Smooth muscle cell (in vitro differentiated cells): Measurements from ENCODE around the gene TRAPPC2. TPM values are rescaled to one million over a fixed set of nuclear protein-coding genes. Genes with fewer than 3 reads are reported as not detected.

Experiments used
- DNase-seq: peaks from one replicate; lab custom pipeline; 2025; ENCODE audit not compliant: unreplicated experiment; lab: John Stamatoyannopoulos, UW
- H2AFZ ChIP-seq: fragments of 200-600 bp; sonication (generic); 2 replicates; pipeline ENCODE4 v1.6.0; 2016; ENCODE audit warnings: antibody characterized with exemption, low read depth, mild to moderate bottlenecking
- H3F3A ChIP-seq: fragments of 200-600 bp; sonication (generic); 2 replicates; pipeline ENCODE4 v1.6.0; 2017; ENCODE audit warnings: antibody characterized with exemption, low read depth
- H3K27ac ChIP-seq: fragments of 200-600 bp; sonication (generic); 2 replicates; pipeline ENCODE4 v1.5.1; 2016; ENCODE audit warnings: low read depth, mild to moderate bottlenecking
- H3K27me3 ChIP-seq: fragments of 200-600 bp; sonication (generic); 2 replicates; pipeline ENCODE4 v1.6.1; 2016; ENCODE audit warnings: low read depth, mild to moderate bottlenecking
- H3K36me3 ChIP-seq: fragments of 200-600 bp; sonication (generic); 2 replicates; pipeline ENCODE4 v1.5.1; 2016; ENCODE audit warnings: low read depth
- H3K4me1 ChIP-seq: fragments of 200-600 bp; sonication (generic); 2 replicates; pipeline ENCODE4 v1.5.1; 2016; ENCODE audit warnings: low read depth
- H3K4me2 ChIP-seq: fragments of 200-600 bp; sonication (generic); 2 replicates; pipeline ENCODE4 v1.6.0; 2016; ENCODE audit warnings: mild to moderate bottlenecking
- H3K4me3 ChIP-seq: fragments of 200-600 bp; sonication (generic); 2 replicates; pipeline ENCODE4 v1.5.1; 2016; ENCODE audit warnings: mild to moderate bottlenecking
- H3K79me2 ChIP-seq: fragments of 200-600 bp; sonication (generic); 2 replicates; pipeline ENCODE4 v1.6.0; 2016; ENCODE audit warnings: low read depth, mild to moderate bottlenecking
- H3K9ac ChIP-seq: fragments of 200-600 bp; sonication (generic); 2 replicates; pipeline ENCODE4 v1.6.0; 2016; ENCODE audit warnings: low read depth
- H3K9me3 ChIP-seq: fragments of 200-600 bp; sonication (generic); replicated peaks from 2 replicates; pipeline ENCODE4 v1.5.1; 2016; ENCODE audit warnings: low read depth
- H4K20me1 ChIP-seq: fragments of 200-600 bp; sonication (generic); 2 replicates; pipeline ENCODE4 v1.6.0; 2016; ENCODE audit warnings: low read depth
- WGBS: methylation state at CpG from one replicate; pipeline ENCODE4 v1.1.7; 2016; ENCODE audit warnings: low lambda C conversion rate; 5-methylcytosine and 5-hydroxymethylcytosine counted together
- polyA plus RNA-seq: library from polyadenylated mRNA; unstranded; fragments of >200 nt; fragmentation: Nextera tagmentation; extraction: Ambion mirVana; gene quantifications from 2 replicates; pipeline ENCODE4 v1.2.1, GENCODE V29; 2016
- total RNA-seq: library from RNA; depleted of rRNA; stranded (reverse); fragments of >200 nt; gene quantifications from 2 replicates; pipeline ENCODE4 v1.2.3, GENCODE V29; 2014
- TF ChIP-seq, protein P1 (sequence below): fragments of 200-600 bp; sonication (generic); IDR thresholded peaks from 2 replicates; pipeline ENCODE4 v1.5.1; 2017; ENCODE audit warnings: borderline replicate concordance, mild to moderate bottlenecking, antibody characterized with exemption; ENCODE audit not compliant: insufficient read depth, poor library complexity, severe bottlenecking

Gene TRAPPC2
- total and polyA plus RNA-seq, 2 experiments from 2014 or later: 6.1 to 9.5 TPM

DNA sequence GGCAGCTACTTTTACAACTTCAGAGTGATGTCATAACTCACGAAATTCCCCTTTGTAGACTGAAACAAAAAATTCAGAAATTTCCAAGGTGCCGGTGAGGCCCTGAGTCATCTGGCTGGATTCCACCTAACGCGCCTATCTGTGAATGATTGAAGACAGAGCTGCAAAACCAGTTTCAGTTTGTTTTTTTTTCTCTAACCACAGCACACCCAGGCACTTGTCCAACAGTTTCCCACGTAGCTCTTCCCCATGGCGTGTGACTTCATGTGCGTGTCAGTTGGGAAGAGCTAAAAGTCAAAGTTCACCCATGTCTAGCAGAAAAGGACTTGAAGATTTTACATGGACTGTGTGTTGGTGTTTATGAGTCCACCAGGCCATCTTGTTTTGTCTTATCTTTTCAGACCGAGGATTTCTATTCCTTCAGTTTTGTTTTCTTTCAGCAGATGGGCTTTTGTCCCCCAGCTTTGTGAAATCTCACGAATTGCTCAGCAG lies 65.1 kb downstream of the TRAPPC2 start:
- H3K9me3 ChIP-seq: no peaks in the 10 kb centered on the region
- no peaks in the 10 kb centered on the region for H3K4me1 ChIP-seq
- peak overlapping the region; percentile 17 for H3K4me3 ChIP-seq
- 34% methylated on average over 9 of the region's 9 CpGs for WGBS
- TF ChIP-seq, protein P1, sequence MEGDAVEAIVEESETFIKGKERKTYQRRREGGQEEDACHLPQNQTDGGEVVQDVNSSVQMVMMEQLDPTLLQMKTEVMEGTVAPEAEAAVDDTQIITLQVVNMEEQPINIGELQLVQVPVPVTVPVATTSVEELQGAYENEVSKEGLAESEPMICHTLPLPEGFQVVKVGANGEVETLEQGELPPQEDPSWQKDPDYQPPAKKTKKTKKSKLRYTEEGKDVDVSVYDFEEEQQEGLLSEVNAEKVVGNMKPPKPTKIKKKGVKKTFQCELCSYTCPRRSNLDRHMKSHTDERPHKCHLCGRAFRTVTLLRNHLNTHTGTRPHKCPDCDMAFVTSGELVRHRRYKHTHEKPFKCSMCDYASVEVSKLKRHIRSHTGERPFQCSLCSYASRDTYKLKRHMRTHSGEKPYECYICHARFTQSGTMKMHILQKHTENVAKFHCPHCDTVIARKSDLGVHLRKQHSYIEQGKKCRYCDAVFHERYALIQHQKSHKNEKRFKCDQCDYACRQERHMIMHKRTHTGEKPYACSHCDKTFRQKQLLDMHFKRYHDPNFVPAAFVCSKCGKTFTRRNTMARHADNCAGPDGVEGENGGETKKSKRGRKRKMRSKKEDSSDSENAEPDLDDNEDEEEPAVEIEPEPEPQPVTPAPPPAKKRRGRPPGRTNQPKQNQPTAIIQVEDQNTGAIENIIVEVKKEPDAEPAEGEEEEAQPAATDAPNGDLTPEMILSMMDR: no peak
- no peak overlapping the region for H2AFZ ChIP-seq
- peak overlapping the region; percentile 62 for H3K9ac ChIP-seq
- H3K27me3 ChIP-seq: no peaks in the 10 kb centered on the region
- peak overlapping the region; percentile 90 for H3K27ac ChIP-seq
- H3K36me3 ChIP-seq: no peaks in the 10 kb centered on the region
- H3K79me2 ChIP-seq: no peaks in the 10 kb centered on the region
- H3K4me2 ChIP-seq: peak overlapping the region; percentile 46
- H4K20me1 ChIP-seq: no peaks in the 10 kb centered on the region
- no peaks in the 10 kb centered on the region for H3F3A ChIP-seq
- DNase-seq: no peak

DNA sequence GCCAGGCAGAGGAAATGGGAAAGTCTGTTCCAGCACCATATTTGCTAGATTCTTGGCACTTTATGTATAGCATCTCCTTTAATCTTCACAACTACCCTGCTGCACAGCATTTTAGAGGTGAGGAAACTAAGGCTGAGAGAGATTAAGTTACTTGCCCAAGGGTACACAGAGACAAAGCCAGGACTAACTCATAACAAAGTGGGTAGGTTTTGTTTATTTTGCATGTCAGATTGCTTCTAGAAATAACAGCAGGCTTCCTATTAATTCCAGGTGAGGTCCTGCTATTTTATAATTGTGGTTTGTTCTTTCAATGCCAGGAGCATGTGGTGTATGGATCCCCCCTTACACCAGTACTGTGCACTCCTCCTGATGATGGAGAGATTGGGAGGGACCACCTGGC lies 66.5 kb downstream of the TRAPPC2 start:
- Histone ChIP-seq H3K27me3 (no peaks in the 10 kb centered on the region), H2AFZ (no peak overlapping the region), H3K9ac (no peak overlapping the region), H3K4me3 (no peak overlapping the region), H3K27ac (no peak overlapping the region), H3K36me3 (no peaks in the 10 kb centered on the region), H4K20me1 (no peaks in the 10 kb centered on the region), H3K4me1 (no peaks in the 10 kb centered on the region), H3K79me2 (no peaks in the 10 kb centered on the region), H3K9me3 (no peaks in the 10 kb centered on the region), H3F3A (no peaks in the 10 kb centered on the region), H3K4me2 (no peak overlapping the region)
- TF ChIP-seq, protein P1: no peak
- no peak for DNase-seq

DNA sequence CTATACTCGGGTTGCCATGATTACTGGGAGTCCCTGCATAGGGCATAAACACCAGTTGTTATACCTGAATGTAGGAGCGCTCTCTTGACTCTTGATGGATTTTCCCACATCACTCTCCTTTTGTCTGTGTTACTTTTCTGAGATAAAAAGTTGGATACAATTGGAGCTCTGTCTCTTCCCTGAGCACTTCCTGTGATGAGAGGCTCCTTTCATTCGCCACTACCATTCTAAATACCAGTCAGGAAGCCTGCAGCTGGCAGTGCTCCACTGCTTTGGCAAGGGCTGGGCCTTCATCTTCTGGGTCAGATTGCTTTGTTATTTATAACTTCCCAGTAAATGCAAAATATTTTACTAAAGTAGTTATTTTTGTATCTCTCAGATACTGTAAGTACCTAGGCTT lies 67.6 kb downstream of the TRAPPC2 start:
- Histone ChIP-seq H3K4me2 (no peak overlapping the region), H2AFZ (no peak overlapping the region), H3K4me1 (no peaks in the 10 kb centered on the region), H3K79me2 (no peaks in the 10 kb centered on the region), H3F3A (no peaks in the 10 kb centered on the region), H3K9me3 (no peaks in the 10 kb centered on the region), H3K9ac (no peak overlapping the region), H3K4me3 (no peak overlapping the region), H3K27me3 (no peaks in the 10 kb centered on the region), H4K20me1 (no peaks in the 10 kb centered on the region), H3K27ac (no peak overlapping the region), H3K36me3 (no peaks in the 10 kb centered on the region)
- 77% methylated on average over 3 of the region's 3 CpGs for WGBS
- no peak for DNase-seq
- TF ChIP-seq, protein P1: no peak

DNA sequence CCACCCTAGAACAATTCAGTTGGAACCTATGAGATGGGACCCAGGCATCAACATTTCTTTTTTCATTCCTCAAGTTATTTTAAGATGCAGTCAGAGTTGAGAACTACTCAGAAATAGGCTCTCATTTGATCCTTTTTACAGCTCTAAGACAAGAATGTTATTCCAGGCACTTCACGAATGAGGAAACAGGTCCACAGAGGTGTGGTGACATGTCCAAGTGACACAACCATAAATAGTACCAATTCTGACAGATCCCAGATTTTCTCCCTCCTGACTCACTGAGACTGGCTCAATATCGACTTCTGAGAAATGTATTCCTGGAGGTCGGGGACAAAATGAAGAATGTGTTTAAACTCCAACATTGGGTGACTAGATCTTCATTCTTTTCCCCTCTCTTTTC lies 70.4 kb downstream of the TRAPPC2 start:
- WGBS: 53% methylated on average over 3 of the region's 3 CpGs
- H3K27ac ChIP-seq: peak overlapping the region; percentile 78

More for the DNA sequence above, 70.4 kb downstream of the TRAPPC2 start:
- Histone ChIP-seq H3F3A (no peaks in the 10 kb centered on the region), H2AFZ (no peak overlapping the region), H3K9me3 (no peaks in the 10 kb centered on the region), H3K27me3 (no peaks in the 10 kb centered on the region), H3K4me1 (no peaks in the 10 kb centered on the region), H3K36me3 (no peaks in the 10 kb centered on the region), H3K79me2 (no peaks in the 10 kb centered on the region), H3K4me2 (no peak overlapping the region), H3K4me3 (no peak overlapping the region), H3K9ac (no peak overlapping the region), H4K20me1 (no peaks in the 10 kb centered on the region)
- no peak for DNase-seq
- TF ChIP-seq, protein P1: no peak
